Activated T-helper 1 cell treated with anti-CD3 and anti-CD28 coated beads, Interleukin-12 subunit alpha, Interleukin-12 subunit beta, Interleukin-2, Interleukin-4 antibody, amounts not matched to agents 30 ng/mL and 10 ng/mL and 1 ng/mL, durations not matched to agents 14 hours and 24 hours and 36 hours (primary cell): Measurements from ENCODE around the gene SLC2A10. TPM values are rescaled to one million over a fixed set of nuclear protein-coding genes. Genes with fewer than 3 reads are reported as not detected.

ENCODE experiments used
- DNase-seq: peaks from one replicate; pipeline ENCODE4 v3.0.0; 2021; ENCODE audit warnings: low spot score
- H3K27ac Mint-ChIP-seq: one replicate; pipeline ENCODE4 v1.8.0; 2021; ENCODE audit warnings: mild to moderate bottlenecking, mixed read lengths
- H3K27me3 Mint-ChIP-seq: one replicate; pipeline ENCODE4 v1.8.0; 2022; ENCODE audit warnings: mild to moderate bottlenecking, moderate library complexity, mixed read lengths; ENCODE audit not compliant: insufficient read depth
- H3K36me3 Mint-ChIP-seq: one replicate; pipeline ENCODE4 v1.8.0; 2021; ENCODE audit warnings: low read depth, mixed read lengths
- H3K4me1 Mint-ChIP-seq: one replicate; pipeline ENCODE4 v1.8.0; 2021; ENCODE audit warnings: low read depth, mixed read lengths
- H3K4me3 Mint-ChIP-seq: one replicate; pipeline ENCODE4 v1.8.0; 2021; ENCODE audit warnings: mild to moderate bottlenecking, moderate library complexity, mixed read lengths
- H3K9me3 Mint-ChIP-seq: one replicate; pipeline ENCODE4 v1.8.0; 2021; ENCODE audit warnings: mixed read lengths
- intact Hi-C: fragments of 100-400 bp; cut with micrococcal nuclease; formaldehyde crosslinking; loops from one replicate; pipeline ENCODE4 v1.15.1; 2024
- total RNA-seq: library from RNA; stranded (reverse); gene quantifications from 2 replicates; pipeline ENCODE4 v1.2.3, GENCODE V29; 2022

SLC2A10 gene
- total RNA-seq, 1 donor from 2014 or later, result not detected

DNA sequence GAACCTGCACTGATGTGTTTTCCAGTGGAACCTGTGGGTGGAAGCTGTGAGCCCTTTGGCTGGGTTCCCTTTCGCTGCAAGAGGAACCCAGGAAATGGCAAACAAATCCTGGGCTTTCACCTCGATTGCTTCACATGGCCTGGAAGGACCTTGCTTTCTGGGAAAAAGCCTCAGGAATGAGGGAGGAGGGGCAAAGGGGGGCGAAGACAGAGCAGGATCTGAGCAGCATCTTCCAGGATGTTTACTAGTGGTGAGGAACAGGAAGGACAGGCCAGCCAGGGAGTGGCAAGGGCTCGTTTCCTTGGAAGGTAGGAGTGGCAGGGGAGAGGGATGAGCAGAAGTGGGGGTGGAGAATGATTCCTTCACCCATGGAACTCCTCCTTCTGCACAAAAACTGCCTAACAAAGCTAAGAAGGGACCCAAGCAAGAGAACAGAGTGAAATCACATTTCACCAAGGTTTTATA is 5.9 kb downstream of the SLC2A10 start:
- H3K27me3 Mint-ChIP-seq, result peaks cover 12% of the 10 kb centered on the region
- H3K4me1 Mint-ChIP-seq, result no peaks in the 10 kb centered on the region
- DNase-seq, result no peak
- intact Hi-C loops, result no loop called here
- no peak overlapping the region for H3K27ac Mint-ChIP-seq
- no peak overlapping the region for H3K4me3 Mint-ChIP-seq
- H3K9me3 Mint-ChIP-seq, result peaks cover 6% of the 10 kb centered on the region
- H3K36me3 Mint-ChIP-seq, result no peaks in the 10 kb centered on the region

DNA sequence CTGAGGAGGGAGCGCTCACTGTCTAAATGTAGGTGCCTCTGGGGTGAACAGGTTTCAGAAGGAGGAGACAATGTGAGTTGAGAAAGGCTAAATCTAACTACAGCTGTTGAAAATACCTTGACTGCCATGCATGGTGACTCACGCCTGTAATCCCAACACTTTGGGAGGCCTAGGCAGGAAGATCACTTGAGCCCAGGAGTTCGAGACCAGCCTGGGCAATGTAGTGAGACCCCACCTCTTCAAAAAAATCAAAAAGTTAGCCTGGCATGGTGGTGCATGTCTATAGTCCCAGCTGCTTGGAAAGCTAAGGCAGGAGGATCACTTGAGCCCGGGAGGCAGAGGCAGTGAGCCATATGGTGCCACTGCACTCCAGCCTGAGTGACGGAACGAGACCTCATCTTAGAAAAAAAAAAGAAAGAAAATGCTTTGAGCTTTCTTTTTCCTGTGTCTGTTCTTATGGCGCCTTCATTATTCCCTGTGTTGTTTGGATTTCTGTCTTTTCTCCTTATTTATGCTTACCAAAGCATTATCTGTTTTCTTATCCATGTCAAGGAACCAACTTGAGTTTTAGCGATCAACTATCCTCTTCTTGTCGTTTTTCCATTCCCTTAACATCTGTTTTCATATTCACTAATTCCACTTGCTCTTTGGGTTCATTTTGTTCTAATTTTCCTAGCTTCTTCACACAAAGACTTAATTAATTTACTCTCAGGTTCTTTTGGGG is 8.5 kb downstream of the SLC2A10 start:
- H3K27ac Mint-ChIP-seq, result no peak overlapping the region
- no peak overlapping the region for H3K4me3 Mint-ChIP-seq
- peaks cover 4% of the 10 kb centered on the region for H3K27me3 Mint-ChIP-seq
- intact Hi-C loops, result no loop called here
- peaks cover 16% of the 10 kb centered on the region for H3K9me3 Mint-ChIP-seq
- no peak for DNase-seq
- H3K4me1 Mint-ChIP-seq, result no peaks in the 10 kb centered on the region
- H3K36me3 Mint-ChIP-seq, result no peaks in the 10 kb centered on the region

DNA sequence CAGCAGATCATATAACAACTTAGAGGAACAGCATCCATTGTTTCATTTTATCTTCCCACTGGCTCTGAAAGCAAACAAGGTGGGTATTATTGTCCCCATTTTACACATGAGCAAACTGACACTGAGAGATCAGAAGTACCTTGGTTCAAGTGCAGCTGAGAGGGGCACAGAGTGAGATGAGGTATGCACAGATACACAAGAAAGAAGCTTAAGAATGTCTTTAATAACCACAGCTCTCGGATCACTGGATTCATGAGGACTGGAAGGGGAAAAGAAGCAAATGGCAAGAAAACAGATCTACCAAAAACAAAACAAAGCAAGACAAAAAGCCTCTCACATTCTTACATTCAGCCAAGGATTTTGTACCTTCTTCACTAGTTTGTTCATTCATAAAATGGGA is 10.6 kb downstream of the SLC2A10 start:
- H3K27me3 Mint-ChIP-seq, result no peaks in the 10 kb centered on the region
- H3K36me3 Mint-ChIP-seq, result no peaks in the 10 kb centered on the region
- H3K9me3 Mint-ChIP-seq, result peaks cover 16% of the 10 kb centered on the region
- DNase-seq, result no peak
- no peak overlapping the region for H3K4me3 Mint-ChIP-seq
- H3K27ac Mint-ChIP-seq, result no peak overlapping the region
- no peaks in the 10 kb centered on the region for H3K4me1 Mint-ChIP-seq
- intact Hi-C loops, result no loop called here

DNA sequence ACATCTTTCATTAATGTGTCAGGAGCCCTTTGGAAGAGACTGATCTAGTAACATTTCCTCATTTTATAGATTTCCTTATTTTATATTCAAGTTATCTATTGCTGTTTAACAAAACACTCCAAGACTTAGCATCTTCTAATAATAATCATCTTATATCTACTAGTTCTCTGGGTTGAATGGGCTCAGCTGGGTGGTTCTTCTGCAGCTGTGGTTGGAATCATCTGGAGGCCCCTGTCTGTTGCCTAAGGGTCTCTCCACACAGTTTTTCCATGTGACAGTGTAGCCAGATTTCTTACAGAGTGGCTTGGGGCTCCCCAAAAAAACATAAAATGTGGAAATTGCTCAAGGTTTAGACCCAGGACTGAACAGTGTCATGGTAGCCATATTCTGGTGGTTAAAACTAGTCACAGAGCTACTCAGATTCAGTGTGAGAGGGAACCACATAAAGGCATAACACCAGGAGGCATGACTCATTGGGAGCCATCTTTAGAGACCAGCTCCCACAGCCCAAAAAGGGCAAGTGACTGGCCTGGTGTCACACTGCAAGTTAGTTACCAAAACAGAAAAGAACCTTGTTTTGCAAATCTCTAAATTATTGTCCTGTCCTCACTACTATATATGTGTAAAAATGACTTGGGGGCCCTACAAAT is 11.5 kb downstream of the SLC2A10 start:
- Mint-ChIP-seq H3K27ac (no peak overlapping the region), H3K4me1 (no peaks in the 10 kb centered on the region), H3K4me3 (no peak overlapping the region), H3K27me3 (no peaks in the 10 kb centered on the region), H3K36me3 (no peaks in the 10 kb centered on the region), H3K9me3 (peaks cover 16% of the 10 kb centered on the region)
- intact Hi-C loops, result no loop called here
- no peak for DNase-seq

DNA sequence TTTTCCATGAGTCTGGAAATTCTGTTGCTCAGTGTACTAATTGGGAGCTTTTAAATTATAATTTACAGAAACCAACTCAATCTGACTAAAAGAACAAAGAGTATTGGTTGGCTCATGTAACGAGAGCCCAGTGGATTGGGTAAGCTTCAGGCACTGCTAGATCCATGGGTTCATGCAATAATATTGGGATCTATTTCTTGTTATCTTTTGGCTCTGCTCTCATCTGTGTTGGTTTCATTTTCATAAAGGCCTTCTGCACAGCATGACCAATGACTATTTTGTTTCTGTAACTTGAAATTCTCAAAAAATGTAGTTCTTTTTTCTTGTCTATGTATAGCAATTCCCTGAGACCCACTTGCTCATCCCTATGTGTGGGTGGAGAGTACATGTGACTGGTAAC is 12.0 kb downstream of the SLC2A10 start:
- Mint-ChIP-seq H3K4me3 (no peak overlapping the region), H3K4me1 (no peaks in the 10 kb centered on the region), H3K27me3 (no peaks in the 10 kb centered on the region), H3K36me3 (no peaks in the 10 kb centered on the region), H3K9me3 (peaks cover 16% of the 10 kb centered on the region), H3K27ac (no peak overlapping the region)
- intact Hi-C loops, result no loop called here
- no peak for DNase-seq

DNA sequence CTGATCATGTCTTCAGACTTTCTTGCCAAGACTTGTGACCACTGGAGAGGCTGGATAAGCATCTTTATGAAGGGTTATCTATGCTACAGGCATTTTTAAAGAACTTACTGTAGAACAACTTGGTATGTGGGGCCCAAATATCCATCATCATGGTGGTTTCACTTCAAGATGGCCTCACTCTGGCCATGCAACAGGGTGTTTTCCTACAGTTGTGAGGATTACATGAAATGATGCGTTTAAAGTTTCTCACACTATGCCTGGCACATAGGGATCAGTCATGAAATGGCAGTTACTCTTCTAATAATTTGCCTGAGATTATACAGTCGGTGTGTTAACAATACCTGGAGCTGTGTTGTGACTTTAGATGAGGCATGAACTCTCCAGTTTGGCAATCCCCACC is 13.0 kb downstream of the SLC2A10 start:
- Mint-ChIP-seq H3K9me3 (peaks cover 16% of the 10 kb centered on the region), H3K27ac (no peak overlapping the region), H3K27me3 (no peaks in the 10 kb centered on the region), H3K4me1 (no peaks in the 10 kb centered on the region), H3K4me3 (no peak overlapping the region), H3K36me3 (no peaks in the 10 kb centered on the region)
- intact Hi-C loops, result no loop called here
- DNase-seq, result no peak

DNA sequence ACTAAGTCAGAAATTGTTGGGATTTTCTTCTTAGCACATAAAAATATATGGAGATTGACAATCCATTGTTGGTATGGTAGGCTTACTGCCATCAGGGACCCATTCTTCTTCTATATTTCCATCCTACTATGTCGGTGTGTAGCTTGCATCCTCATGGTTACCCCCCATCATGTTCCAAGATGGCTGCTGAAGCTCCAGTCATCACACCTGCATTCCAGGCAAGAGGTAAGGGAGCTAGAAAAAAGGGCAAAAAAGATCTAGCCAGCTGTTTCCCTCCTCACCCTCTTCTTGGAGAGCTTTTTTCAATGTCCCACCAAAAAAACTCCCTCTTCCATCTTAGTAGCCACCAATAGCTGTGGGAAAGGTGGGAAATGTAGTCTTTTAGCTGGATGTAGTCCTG is 13.6 kb downstream of the SLC2A10 start:
- peaks cover 16% of the 10 kb centered on the region for H3K9me3 Mint-ChIP-seq
- no peaks in the 10 kb centered on the region for H3K36me3 Mint-ChIP-seq
- H3K27ac Mint-ChIP-seq, result no peak overlapping the region
- no peaks in the 10 kb centered on the region for H3K27me3 Mint-ChIP-seq
- no peak overlapping the region for H3K4me3 Mint-ChIP-seq
- no peaks in the 10 kb centered on the region for H3K4me1 Mint-ChIP-seq
- no peak for DNase-seq
- intact Hi-C loops, result no loop called here

DNA sequence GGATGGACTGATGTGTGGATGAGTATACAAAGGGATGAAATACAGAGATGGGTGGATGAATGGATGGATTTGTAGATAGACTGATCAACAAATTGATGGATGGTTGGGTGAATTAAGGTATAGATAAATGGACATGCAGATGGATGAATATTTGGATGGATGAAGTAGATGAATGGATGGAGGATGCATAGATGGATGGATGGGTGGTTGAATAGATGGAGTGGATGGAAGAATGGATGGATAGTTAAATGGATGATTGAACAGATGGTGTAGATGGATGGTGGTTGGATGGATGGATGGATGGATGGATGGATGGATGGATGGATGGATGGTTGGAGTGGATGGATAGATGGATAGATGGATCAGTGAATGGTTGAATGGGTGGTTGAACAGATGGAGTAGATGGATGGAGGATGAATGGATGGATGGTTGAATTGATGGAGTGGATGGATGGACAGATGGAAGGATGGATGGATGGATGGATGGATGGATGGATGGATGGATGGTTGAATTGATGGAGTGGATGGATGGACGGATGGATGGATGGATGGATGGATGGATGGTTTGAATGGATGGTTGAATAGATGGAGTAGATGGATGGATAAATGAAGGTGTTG is 15.0 kb downstream of the SLC2A10 start:
- Mint-ChIP-seq H3K36me3 (no peaks in the 10 kb centered on the region), H3K27ac (no peak overlapping the region), H3K4me1 (no peaks in the 10 kb centered on the region), H3K27me3 (no peaks in the 10 kb centered on the region), H3K9me3 (peaks cover 16% of the 10 kb centered on the region), H3K4me3 (no peak overlapping the region)
- intact Hi-C loops, result no loop called here
- no peak for DNase-seq

DNA sequence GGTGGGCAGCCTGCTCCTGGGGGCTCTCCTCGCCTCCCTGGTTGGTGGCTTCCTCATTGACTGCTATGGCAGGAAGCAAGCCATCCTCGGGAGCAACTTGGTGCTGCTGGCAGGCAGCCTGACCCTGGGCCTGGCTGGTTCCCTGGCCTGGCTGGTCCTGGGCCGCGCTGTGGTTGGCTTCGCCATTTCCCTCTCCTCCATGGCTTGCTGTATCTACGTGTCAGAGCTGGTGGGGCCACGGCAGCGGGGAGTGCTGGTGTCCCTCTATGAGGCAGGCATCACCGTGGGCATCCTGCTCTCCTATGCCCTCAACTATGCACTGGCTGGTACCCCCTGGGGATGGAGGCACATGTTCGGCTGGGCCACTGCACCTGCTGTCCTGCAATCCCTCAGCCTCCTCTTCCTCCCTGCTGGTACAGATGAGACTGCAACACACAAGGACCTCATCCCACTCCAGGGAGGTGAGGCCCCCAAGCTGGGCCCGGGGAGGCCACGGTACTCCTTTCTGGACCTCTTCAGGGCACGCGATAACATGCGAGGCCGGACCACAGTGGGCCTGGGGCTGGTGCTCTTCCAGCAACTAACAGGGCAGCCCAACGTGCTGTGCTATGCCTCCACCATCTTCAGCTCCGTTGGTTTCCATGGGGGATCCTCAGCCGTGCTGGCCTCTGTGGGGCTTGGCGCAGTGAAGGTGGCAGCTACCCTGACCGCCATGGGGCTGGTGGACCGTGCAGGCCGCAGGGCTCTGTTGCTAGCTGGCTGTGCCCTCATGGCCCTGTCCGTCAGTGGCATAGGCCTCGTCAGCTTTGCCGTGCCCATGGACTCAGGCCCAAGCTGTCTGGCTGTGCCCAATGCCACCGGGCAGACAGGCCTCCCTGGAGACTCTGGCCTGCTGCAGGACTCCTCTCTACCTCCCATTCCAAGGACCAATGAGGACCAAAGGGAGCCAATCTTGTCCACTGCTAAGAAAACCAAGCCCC is 16.0 kb downstream of the SLC2A10 start:
- DNase-seq, result no peak
- H3K27ac Mint-ChIP-seq, result no peak overlapping the region
- no peaks in the 10 kb centered on the region for H3K27me3 Mint-ChIP-seq
- intact Hi-C loops, result no loop called here
- peaks cover 12% of the 10 kb centered on the region for H3K9me3 Mint-ChIP-seq
- H3K4me3 Mint-ChIP-seq, result no peak overlapping the region
- H3K36me3 Mint-ChIP-seq, result no peaks in the 10 kb centered on the region
- H3K4me1 Mint-ChIP-seq, result no peaks in the 10 kb centered on the region

DNA sequence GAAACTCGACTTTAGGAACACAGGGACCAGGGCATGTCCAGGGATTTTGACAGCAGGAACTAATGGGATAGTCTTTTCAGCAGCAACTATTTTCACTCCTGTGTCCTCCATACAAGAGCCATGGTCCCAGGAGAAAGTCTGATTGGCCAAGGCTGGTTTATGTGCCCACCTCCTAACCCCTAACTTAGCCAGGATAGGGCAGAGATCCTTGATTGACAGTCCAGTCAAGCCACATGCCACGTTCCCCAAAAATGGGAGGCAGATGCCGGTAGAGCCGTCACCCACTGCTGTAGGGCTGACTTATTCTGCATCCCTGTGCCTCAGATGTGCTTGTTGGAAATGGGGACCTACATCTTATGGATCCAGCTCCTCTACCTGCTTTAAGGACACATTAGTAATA is 22.3 kb downstream of the SLC2A10 start:
- H3K27ac Mint-ChIP-seq, result no peak overlapping the region
- peaks cover 3% of the 10 kb centered on the region for H3K9me3 Mint-ChIP-seq
- no peaks in the 10 kb centered on the region for H3K4me1 Mint-ChIP-seq
- intact Hi-C loops, result no loop called here
- peaks cover 3% of the 10 kb centered on the region for H3K27me3 Mint-ChIP-seq
- no peak for DNase-seq
- no peak overlapping the region for H3K4me3 Mint-ChIP-seq
- no peaks in the 10 kb centered on the region for H3K36me3 Mint-ChIP-seq

DNA sequence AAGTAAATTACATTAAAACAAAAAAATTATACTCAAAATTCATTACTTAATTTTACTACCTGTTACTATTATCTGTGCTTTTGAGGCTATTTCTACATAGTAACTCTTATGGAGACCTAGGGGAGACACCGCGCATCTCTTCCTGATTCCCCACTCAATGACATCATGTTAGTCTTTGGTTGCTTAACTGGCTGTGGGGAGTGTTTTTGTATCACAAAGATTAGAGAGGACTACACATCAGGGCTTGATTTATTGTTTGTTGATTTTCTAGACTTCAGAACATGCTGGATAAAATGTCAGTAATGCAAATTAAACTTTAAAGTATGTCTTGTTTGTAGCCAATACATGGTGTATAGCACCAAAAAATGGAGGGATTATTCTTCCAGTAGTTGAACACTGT is 26.0 kb downstream of the SLC2A10 start:
- no peak overlapping the region for H3K27ac Mint-ChIP-seq

DNA sequence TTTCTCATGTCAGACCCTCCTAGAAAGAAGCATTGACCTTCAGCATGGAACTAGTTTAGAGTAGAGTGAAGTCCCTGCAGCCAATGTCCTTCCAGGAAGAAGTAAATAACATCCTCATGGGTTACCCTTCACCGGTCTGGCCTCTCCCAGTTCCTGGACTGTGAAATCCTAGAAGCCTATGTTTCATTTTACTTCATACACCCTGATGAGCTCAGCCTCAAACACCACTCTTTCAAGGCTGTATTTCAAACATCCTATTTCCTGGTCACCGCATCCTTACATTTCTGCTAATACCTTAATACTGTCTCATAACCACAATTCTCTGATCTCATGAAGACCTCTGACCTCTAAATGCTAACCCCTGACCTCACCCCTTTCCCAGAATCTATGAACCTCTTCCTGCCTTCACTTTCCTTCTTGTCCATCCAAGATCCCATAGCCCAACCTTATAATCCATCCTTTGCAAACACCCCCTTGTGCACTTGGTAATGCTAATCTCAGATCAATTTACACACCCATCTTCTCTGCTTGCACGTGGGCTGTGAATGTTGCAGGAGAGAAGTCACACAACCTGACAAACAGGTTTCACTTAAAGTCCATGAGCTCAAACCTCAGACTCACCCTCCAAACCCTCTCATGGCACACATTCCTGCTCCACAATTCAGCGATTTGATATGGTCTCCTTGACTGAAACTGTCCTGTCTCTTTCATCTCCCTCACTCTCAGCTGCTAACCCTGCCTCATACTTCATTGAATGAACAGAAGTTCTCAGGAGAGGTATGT is 30.2 kb downstream of the SLC2A10 start:
- H3K9me3 Mint-ChIP-seq, result no peaks in the 10 kb centered on the region
- no peak overlapping the region for H3K27ac Mint-ChIP-seq
- no peak overlapping the region for H3K4me3 Mint-ChIP-seq
- intact Hi-C loops, result no loop called here
- no peak for DNase-seq
- no peaks in the 10 kb centered on the region for H3K4me1 Mint-ChIP-seq
- peaks cover 9% of the 10 kb centered on the region for H3K27me3 Mint-ChIP-seq
- H3K36me3 Mint-ChIP-seq, result no peaks in the 10 kb centered on the region

More for the DNA sequence above, 26.0 kb downstream of the SLC2A10 start:
- H3K4me1 Mint-ChIP-seq, result no peaks in the 10 kb centered on the region
- H3K27me3 Mint-ChIP-seq, result peaks cover 5% of the 10 kb centered on the region
- H3K9me3 Mint-ChIP-seq, result no peaks in the 10 kb centered on the region
- intact Hi-C loops, result no loop called here
- no peak overlapping the region for H3K4me3 Mint-ChIP-seq
- no peaks in the 10 kb centered on the region for H3K36me3 Mint-ChIP-seq
- DNase-seq, result no peak
